Heart left ventricle (tissue), 16 donors: Measurements from ENCODE around the gene CCDC190. TPM values are rescaled to one million over a fixed set of nuclear protein-coding genes. Genes with fewer than 3 reads are reported as not detected.

Source experiments
- ATAC-seq, 4 donors: fragments of 200-7000 bp; cut with Tn5 transposase; one replicate each; pipeline ENCODE4 v1.9.1; 2020 to 2022; ENCODE audit warnings: moderate library complexity in 4 of 4, mild to moderate bottlenecking in 3 of 4, moderate number of reproducible peaks in 1 of 4
- DNase-seq, 5 donors: peaks; one replicate each; pipeline ENCODE4 v3.0.0-alpha.2; 2020
- H3K27ac ChIP-seq, 12 donors: fragments of 200-600 bp; sonication (generic) in 4 of 12; one replicate each; pipeline versions ENCODE4 v1.5.0 to v1.8.0; 2016 to 2022; ENCODE audit warnings: mild to moderate bottlenecking in 2 of 12
- H3K27me3 ChIP-seq, 9 donors: fragments of 200-600 bp; sonication (generic) in 2 of 9; one replicate each; pipeline versions ENCODE4 v1.5.1 to v1.8.0; 2016 to 2022; ENCODE audit warnings: mild to moderate bottlenecking in 3 of 9
- H3K36me3 ChIP-seq, 9 donors: fragments of 200-600 bp; sonication (generic) in 2 of 9; one replicate each; pipeline versions ENCODE4 v1.5.0 to v1.8.0; 2018 to 2022; ENCODE audit warnings: mild to moderate bottlenecking in 2 of 9
- H3K4me1 ChIP-seq, 12 donors: fragments of 200-600 bp; sonication (generic) in 4 of 12; one replicate each; pipeline versions ENCODE4 v1.5.0 to v1.8.0; 2016 to 2022; ENCODE audit warnings: mild to moderate bottlenecking in 3 of 12
- H3K4me3 ChIP-seq, 12 donors: fragments of 200-600 bp; sonication (generic) in 4 of 12; one replicate each; pipeline versions ENCODE4 v1.5.0 to v1.8.0; 2017 to 2022; ENCODE audit warnings: mild to moderate bottlenecking in 9 of 12, moderate library complexity in 4 of 12
- H3K9me3 ChIP-seq, 12 donors: fragments of 200-600 bp; sonication (generic) in 4 of 12; one replicate each; pipeline versions ENCODE4 v1.5.0 to v1.8.0; 2016 to 2022; ENCODE audit warnings: mild to moderate bottlenecking in 1 of 12
- POLR2A ChIP-seq, 2 donors: fragments of 450-650 bp; IDR thresholded peaks; one replicate each; pipeline ENCODE4 v1.6.1; 2017; ENCODE audit warnings: antibody characterized with exemption in 2 of 2, mild to moderate bottlenecking in 2 of 2, moderate library complexity in 2 of 2
- WGBS, 4 donors: extraction: QIAGEN DNeasy Blood & Tissue Kit in 2 of 4; methylation state at CpG; one replicate each; pipeline versions ENCODE4 v1.1.5 to v1.1.7; 2013 to 2018; 5-methylcytosine and 5-hydroxymethylcytosine counted together
- intact Hi-C, 10 donors: fragments of 100-400 bp; cut with DNase I; formaldehyde crosslinking; loops; one replicate each; pipeline versions ENCODE4 v1.11.1 to v1.14.2; 2022
- long read RNA-seq, 3 donors: library from polyadenylated mRNA; unstranded; transcript quantifications; one replicate each; pipeline ENCODE4 v2.0.0, GENCODE V29; 2020 to 2021
- polyA plus RNA-seq, 2 donors: library from polyadenylated mRNA; stranded (reverse); fragments of 200-250 nt; gene quantifications; one replicate each; pipeline ENCODE4 v1.2.3, GENCODE V29; 2013
- total RNA-seq, 9 donors: library from RNA; depleted of rRNA in 2 of 9; stranded (reverse); fragments of >200 nt in 2 of 9; fragmentation: NEBNext Ultra II Directional in 3 of 9; extraction: Animal tissue kit (Norgen Biotek cat#: 25700) in 3 of 9; gene quantifications; one replicate each; pipeline versions ENCODE4 v1.1.0 to v1.2.4, GENCODE V29; 2016 to 2023
- TF ChIP-seq, protein P1 (sequence below), 12 donors: fragments of 200-600 bp; sonication (generic) in 4 of 12; IDR thresholded peaks; one replicate each; pipeline versions ENCODE4 v1.5.0 to v1.8.0; 2018 to 2022; ENCODE audit warnings: antibody characterized with exemption in 12 of 12, mild to moderate bottlenecking in 5 of 12
- donor health status: ischemic (EF 13 %, LVEDD 7.1; RV severe dilation, severe dysfunction).
- donor health status: healthy with polysubstance abuse.
- donor health status: DM: no; HTN: yes; CAD: no.
- donor health status: DM: no; HTN: no; CAD: no.
- donor health status: ischemic (EF 25% LVEDD 6.9; RV normal size, moderate dysfunction).
- donor health status: ischemic (EF 25% LVEDD 5.7; RV mildly dilated, moderate dysfunction).
- donor health status: healthy.
- donor health status: DM: yes; HTN: yes; CAD: no.
- donor health status: ischemic (EF 35%, LVEDD 5.7; RV mildly dilated, moderate dysfunction).
- donor health status: nonischemic (EF 11% LVEDD 7.7; RV severe dilation, severe dysfunction).
- donor health status: DM: yes; HTN: yes; CAD: no.
- donor health status: PGD.
- donor health status: ischemic (EF 29% LVEDD 5.4; RV normal size, mild dysfunction).
- donor health status: nonischemic (EF 23%, LVEDD 6.1; RV moderate dilation, normal function).

Gene CCDC190, protein sequence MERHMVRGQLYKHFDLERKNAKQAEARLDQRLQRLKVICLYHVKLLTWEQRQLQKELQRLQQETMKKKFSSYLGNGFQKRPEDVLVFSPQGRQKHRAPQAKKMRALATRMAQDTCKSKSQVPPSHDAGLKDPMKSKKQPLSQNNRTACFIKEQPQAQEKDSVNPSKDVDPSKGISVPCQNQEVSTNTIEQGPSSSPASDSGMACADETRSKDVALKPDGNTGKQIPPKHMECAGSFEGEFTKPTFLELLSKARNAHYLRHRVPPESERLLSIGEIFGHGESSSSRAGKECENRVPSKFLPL
- 1 to 10 TPM in 1 of 9 donors, under 1 TPM in 5, not detected in 3; 0.24 to 1.2 (median 0.39) TPM for total RNA-seq
- polyA plus RNA-seq, result under 1 TPM; 0.06 to 0.11 TPM
- long read RNA-seq, donor 1, partial matches to known transcripts, result 0 of 2 reads
- long read RNA-seq, donor 1, other reads (novel, unspliced or antisense), result 2 of 2 reads
- long read RNA-seq, donor 2, result 0 reads
- long read RNA-seq, donor 3, result 0 reads

DNA sequence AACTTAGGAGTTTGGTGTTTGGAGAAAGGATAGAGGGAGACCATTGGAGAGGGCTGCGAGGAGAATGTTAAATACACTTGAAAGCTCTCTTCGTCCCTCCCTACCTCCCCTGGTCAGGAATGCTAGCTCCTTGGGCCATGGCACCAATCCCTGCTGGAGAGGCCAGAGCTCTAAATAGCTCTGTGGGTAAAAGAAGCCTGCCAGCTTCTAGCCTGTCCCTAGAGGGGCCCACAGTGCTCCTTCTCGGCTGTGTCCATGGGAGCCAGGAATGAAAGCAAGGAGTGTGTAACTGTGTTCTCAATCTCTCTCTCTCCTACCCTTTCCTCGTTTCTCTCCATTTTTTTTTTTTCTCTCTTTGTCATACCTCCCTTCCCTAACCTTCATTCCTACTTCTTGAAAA lies at the start of gene CCDC190:
Gene CCDC190, minus strand, starts transcription at position 75 of the 400 bp plus-strand sequence. CDS start 1,529 bp downstream, outside the sequence.
- no peak within 1 kb of the TSS for H3K4me3 ChIP-seq
- intact Hi-C loops, result no loop called here
- H3K36me3 ChIP-seq, result no peaks in the 10 kb centered on the region
- DNase-seq, result peak in 4 of 5 donors; percentile 29 to 59 (median 47)
- peaks cover 0 to 16% (median 0%) of the 10 kb centered on the region in 12 donors for H3K4me1 ChIP-seq
- peak; percentile 86 to 97 (median 96) for ATAC-seq
- 35 to 40% (median 36%) methylated on average over 4 of the region's 4 CpGs for whole genome bisulfite sequencing, 4 donors
- no peak for TF ChIP-seq POLR2A (IDR thresholded peaks at IDR 0.05)
- TF ChIP-seq, protein P1, sequence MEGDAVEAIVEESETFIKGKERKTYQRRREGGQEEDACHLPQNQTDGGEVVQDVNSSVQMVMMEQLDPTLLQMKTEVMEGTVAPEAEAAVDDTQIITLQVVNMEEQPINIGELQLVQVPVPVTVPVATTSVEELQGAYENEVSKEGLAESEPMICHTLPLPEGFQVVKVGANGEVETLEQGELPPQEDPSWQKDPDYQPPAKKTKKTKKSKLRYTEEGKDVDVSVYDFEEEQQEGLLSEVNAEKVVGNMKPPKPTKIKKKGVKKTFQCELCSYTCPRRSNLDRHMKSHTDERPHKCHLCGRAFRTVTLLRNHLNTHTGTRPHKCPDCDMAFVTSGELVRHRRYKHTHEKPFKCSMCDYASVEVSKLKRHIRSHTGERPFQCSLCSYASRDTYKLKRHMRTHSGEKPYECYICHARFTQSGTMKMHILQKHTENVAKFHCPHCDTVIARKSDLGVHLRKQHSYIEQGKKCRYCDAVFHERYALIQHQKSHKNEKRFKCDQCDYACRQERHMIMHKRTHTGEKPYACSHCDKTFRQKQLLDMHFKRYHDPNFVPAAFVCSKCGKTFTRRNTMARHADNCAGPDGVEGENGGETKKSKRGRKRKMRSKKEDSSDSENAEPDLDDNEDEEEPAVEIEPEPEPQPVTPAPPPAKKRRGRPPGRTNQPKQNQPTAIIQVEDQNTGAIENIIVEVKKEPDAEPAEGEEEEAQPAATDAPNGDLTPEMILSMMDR (IDR thresholded peaks at IDR 0.05), result no peak
- H3K27me3 ChIP-seq, result peaks cover 0 to 4% (median 0%) of the 10 kb centered on the region in 9 donors
- peak within 1 kb of the TSS in 7 of 12 donors; percentile 1 to 52 (median 38) for H3K27ac ChIP-seq
- H3K9me3 ChIP-seq, result no peaks in the 10 kb centered on the region

GRCh38 chr1:162910161-162910560 lies 49.2 kb upstream of the CCDC190 start:
- Histone ChIP-seq H3K36me3 (no peaks in the 10 kb centered on the region), H3K4me3 (no peak overlapping the region), H3K9me3 (peaks cover 0 to 23% (median 5%) of the 10 kb centered on the region in 12 donors), H3K27ac (no peak overlapping the region), H3K27me3 (no peaks in the 10 kb centered on the region), H3K4me1 (peaks cover 0 to 9% (median 4%) of the 10 kb centered on the region in 12 donors)
- ATAC-seq (no peak), DNase-seq (no peak)
- 92 to 96% (median 95%) methylated on average over 2 of the region's 2 CpGs for WGBS, 4 donors
- TF ChIP-seq POLR2A (IDR thresholded peaks at IDR 0.05), result no peak
- TF ChIP-seq, protein P1 (IDR thresholded peaks at IDR 0.05), result no peak
- intact Hi-C loops, result no loop called here

GRCh38 chr1:162908780-162909179 lies 47.8 kb upstream of the CCDC190 start:
- WGBS, 4 donors, result 52 to 76% (median 65%) methylated on average over 2 of the region's 2 CpGs
- no peak for TF ChIP-seq POLR2A (IDR thresholded peaks at IDR 0.05)
- TF ChIP-seq, protein P1 (IDR thresholded peaks at IDR 0.05), result no peak
- no peaks in the 10 kb centered on the region for H3K36me3 ChIP-seq
- no peak overlapping the region for H3K27ac ChIP-seq
- intact Hi-C loops, result no loop called here
- no peak overlapping the region for H3K4me3 ChIP-seq
- peaks cover 0 to 23% (median 5%) of the 10 kb centered on the region in 12 donors for H3K9me3 ChIP-seq
- no peaks in the 10 kb centered on the region for H3K27me3 ChIP-seq
- peaks cover 0 to 23% (median 7%) of the 10 kb centered on the region in 12 donors for H3K4me1 ChIP-seq
- ATAC-seq (no peak), DNase-seq (no peak)

DNA sequence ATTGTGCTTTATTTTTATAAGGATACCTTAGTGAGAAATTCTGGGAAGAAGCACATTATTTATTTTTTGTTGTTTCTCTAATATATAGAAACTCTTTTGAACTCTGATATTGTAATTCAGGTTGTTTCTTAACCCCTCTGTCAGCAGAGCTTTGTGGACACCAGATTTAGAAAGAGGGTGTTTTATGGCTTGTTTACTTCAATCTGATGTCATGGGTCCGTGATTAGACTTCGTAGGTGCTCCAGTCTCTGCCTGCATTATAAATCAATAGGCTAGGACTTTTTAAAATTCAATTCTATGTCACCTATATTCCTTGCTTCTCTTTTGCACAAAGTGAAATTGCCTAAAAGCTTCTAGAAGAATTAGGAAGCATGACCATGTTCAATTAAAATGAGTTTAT lies 47.3 kb upstream of the CCDC190 start:
- H3K36me3 ChIP-seq, result no peaks in the 10 kb centered on the region
- DNase-seq, result no peak
- peaks cover 0 to 26% (median 7%) of the 10 kb centered on the region in 12 donors for H3K4me1 ChIP-seq
- H3K27me3 ChIP-seq, result no peaks in the 10 kb centered on the region
- no peak overlapping the region for H3K27ac ChIP-seq
- H3K9me3 ChIP-seq, result peaks cover 0 to 21% (median 5%) of the 10 kb centered on the region in 12 donors
- TF ChIP-seq, protein P1 (IDR thresholded peaks at IDR 0.05), result no peak
- no peak for TF ChIP-seq POLR2A (IDR thresholded peaks at IDR 0.05)
- ATAC-seq, result no peak
- H3K4me3 ChIP-seq, result no peak overlapping the region
- 74 to 90% (median 82%) methylated on average over 2 of the region's 2 CpGs for WGBS, 4 donors
- intact Hi-C loops, result no loop called here
